Right renal pelvis (tissue), 4 donors: ENCODE data around the gene FBL. TPM values are rescaled to one million over a fixed set of nuclear protein-coding genes. Genes with fewer than 3 reads are reported as not detected.

Experiments
- DNase-seq, 4 donors: peaks; one replicate each; pipeline ENCODE4 v3.0.0-alpha.2; 2013; ENCODE audit warnings: low read depth in 4 of 4, low spot score in 3 of 4, missing footprints in 1 of 4
- polyA plus RNA-seq, 4 donors: library from polyadenylated mRNA; unstranded; fragments of 120-200 nt; gene quantifications; one replicate each; pipeline ENCODE4 v1.2.1, GENCODE V29; 2013; ENCODE audit not compliant: insufficient read length in 4 of 4

Gene FBL
- polyA plus RNA-seq, 4 donors: 308 to 340 (median 323) TPM

- DNase-seq: no peak
Measured at GRCh38 chr19:39797083-39797482, 49.1 kb downstream of the FBL start.

DNA sequence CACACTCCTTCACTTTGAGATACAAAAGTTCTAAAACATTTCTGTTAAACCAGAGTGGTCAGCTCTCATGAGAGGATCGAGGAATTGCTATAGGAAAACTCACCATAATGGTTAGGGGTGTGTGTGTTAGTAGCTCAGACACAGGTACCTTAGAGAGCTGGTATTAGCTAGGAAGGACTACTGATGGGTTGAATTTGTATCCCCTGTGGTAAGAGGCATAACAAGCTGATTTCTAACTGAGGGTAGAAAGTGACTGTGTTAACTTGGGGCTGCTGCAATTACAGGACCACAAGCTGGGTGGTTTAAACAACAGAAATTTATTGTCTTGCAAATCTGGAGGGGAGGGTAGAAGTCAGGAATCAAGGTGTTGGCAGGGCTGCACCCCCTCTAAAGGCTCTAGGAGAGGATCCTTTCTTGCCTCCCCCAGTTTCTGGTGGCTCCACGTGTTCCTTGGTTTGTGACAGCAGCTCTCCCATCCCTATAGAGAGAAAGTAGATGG, 50.1 kb downstream of the FBL start:
- DNase-seq: no peak

- DNase-seq: no peak
Measured at GRCh38 chr19:39795001-39795400, 51.2 kb downstream of the FBL start.

DNA sequence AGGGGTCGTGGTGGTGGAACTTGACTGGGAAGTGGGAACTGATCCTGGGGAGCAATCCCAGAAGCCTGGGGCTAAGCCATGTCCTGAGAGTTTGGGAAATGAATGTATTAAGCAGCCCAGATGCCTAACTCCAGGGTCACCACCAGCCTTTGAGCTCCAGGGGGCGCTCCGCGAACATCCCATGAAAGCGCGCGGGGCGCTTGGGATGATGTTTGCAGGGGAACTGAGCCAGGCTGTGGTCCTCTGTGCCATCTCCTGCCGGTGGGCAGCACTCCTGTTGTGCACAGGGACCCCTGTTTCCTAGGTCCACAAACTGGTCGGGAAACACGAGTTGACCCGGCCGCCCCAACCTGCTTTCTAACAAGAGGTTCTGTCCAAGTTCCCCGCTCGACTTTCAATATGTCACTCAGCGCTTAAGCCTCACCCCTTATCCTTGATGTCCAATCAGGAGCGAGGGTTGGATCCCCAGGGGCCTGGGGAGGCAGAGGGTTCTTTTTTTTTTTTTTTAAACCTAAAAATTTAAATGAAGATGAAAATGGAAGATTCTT, 53.1 kb downstream of the FBL start:
- DNase-seq: peak; percentile 63 to 77 (median 66)

DNA sequence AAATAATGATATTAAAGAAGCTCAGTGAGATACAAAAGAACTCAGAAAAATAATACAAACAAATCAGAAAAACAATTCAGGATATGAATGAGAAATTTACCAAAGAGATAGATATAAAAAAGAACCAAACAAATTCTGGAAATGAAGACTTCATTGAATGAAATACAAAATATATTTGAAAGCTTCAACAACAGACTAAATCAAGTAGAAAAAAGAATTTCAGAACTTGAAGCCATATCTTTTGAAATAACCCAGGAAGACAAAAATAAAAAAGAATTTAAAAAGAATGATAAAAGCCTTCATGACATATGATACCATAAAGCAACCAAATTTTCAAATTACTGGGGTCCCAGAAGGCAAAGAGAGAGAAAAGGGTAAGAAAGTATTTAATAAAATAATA, 57.9 kb downstream of the FBL start:
- no peak for DNase-seq

Other genes with a start within 250 kb of the FBL start
- not detected for gene LGALS13, start 243.9 kb downstream of the FBL start, polyA plus RNA-seq
- not detected for gene LGALS16, start 190.5 kb downstream of the FBL start, polyA plus RNA-seq
- not detected for gene LGALS14, start 141.9 kb downstream of the FBL start, polyA plus RNA-seq
- 1 to 10 TPM; 1.2 to 4.2 (median 1.7) TPM for gene CLC, start 108.3 kb downstream of the FBL start, polyA plus RNA-seq
- gene LEUTX, start 67.5 kb downstream of the FBL start, polyA plus RNA-seq: not detected
- gene DYRK1B, start 12.2 kb downstream of the FBL start, polyA plus RNA-seq: 10 to 100 TPM; 33.1 to 39.8 (median 36.8) TPM
- 1 to 10 TPM; 5.6 to 9.5 (median 7.6) TPM for gene FCGBP, start 88.3 kb upstream of the FBL start, polyA plus RNA-seq
- 100 to 1,000 TPM in 1 of 4 donors, 10 to 100 TPM in 3; 86.6 to 105 (median 92.7) TPM for gene PSMC4, start 124.8 kb upstream of the FBL start, polyA plus RNA-seq
- 1 to 10 TPM; 4.4 to 6.4 (median 5.6) TPM for gene ZNF546, start 150.7 kb upstream of the FBL start, polyA plus RNA-seq
- gene ZNF780B, start 209.9 kb upstream of the FBL start, polyA plus RNA-seq: 10 to 100 TPM; 18.8 to 29.1 (median 21.1) TPM
- 10 to 100 TPM; 16.9 to 22.8 (median 19.8) TPM for gene ZNF780A, start 244.6 kb upstream of the FBL start, polyA plus RNA-seq